Cardiac muscle cell (in vitro differentiated cells and primary cell): ENCODE measurements around the gene JUND. TPM values are rescaled to one million over a fixed set of nuclear protein-coding genes. Genes with fewer than 3 reads are reported as not detected.
A peak's percentile ranks its signal among the peaks of the same experiment; 100 is the strongest.

Experiments used
- DNase-seq, 2 donors: peaks; one replicate each; pipeline versions ENCODE4 v3.0.0 to v3.0.0-alpha.2; 2010 to 2017; ENCODE audit warnings: low read depth in 1 of 2, low spot score in 1 of 2
- H3K27ac ChIP-seq: fragments of 200-600 bp; sonication (generic); 2 replicates; pipeline ENCODE4 v1.5.1; 2016
- H3K27me3 ChIP-seq: fragments of 200-600 bp; sonication (generic); 2 replicates; pipeline ENCODE4 v1.6.0; 2016; ENCODE audit warnings: control low read depth
- H3K36me3 ChIP-seq: fragments of 200-600 bp; sonication (generic); 2 replicates; pipeline ENCODE4 v1.5.1; 2016; ENCODE audit warnings: control low read depth
- H3K4me1 ChIP-seq: fragments of 200-600 bp; sonication (generic); 2 replicates; pipeline ENCODE4 v1.8.1; 2017; ENCODE audit warnings: low read depth, mild to moderate bottlenecking, mixed run types
- H3K4me3 ChIP-seq: fragments of 200-600 bp; sonication (generic); 2 replicates; pipeline ENCODE4 v1.5.1; 2016; ENCODE audit warnings: mild to moderate bottlenecking
- H3K9me3 ChIP-seq: fragments of 200-600 bp; sonication (generic); 2 replicates; pipeline ENCODE4 v1.5.1; 2017; ENCODE audit warnings: low read depth, mild to moderate bottlenecking, control low read depth
- CTCF ChIP-seq: IDR thresholded peaks from 2 replicates; pipeline ENCODE4 v1.5.1; 2012; ENCODE audit warnings: low read depth, mild to moderate bottlenecking, low read length
- polyA plus RNA-seq: library from polyadenylated mRNA; unstranded; fragments of >200 nt; fragmentation: Nextera tagmentation; extraction: Ambion mirVana; gene quantifications from 2 replicates; pipeline ENCODE4 v1.2.1, GENCODE V29; 2016
- total RNA-seq: library from RNA; depleted of rRNA; stranded (reverse); fragments of >200 nt; gene quantifications from 2 replicates; pipeline ENCODE4 v1.2.3, GENCODE V29; 2016

JUND gene
- total and polyA plus RNA-seq, 2 experiments from 2014 or later: 265 to 430 TPM

- H3K4me1 ChIP-seq: peaks cover 26% of the 10 kb centered on the region
These were observed 25.5 kb upstream of the JUND start for GRCh38 chr19:18306888-18307260.

GRCh38 chr19:18306209-18306887, 24.9 kb upstream of the JUND start:
- Histone ChIP-seq H3K9me3 (no peaks in the 10 kb centered on the region), H3K27me3 (no peaks in the 10 kb centered on the region), H3K4me1 (peaks cover 21% of the 10 kb centered on the region), H3K27ac (peak overlapping the region; percentile 95), H3K36me3 (peaks cover 9% of the 10 kb centered on the region), H3K4me3 (no peak overlapping the region)
- no peak for DNase-seq
- TF ChIP-seq CTCF: no peak

More at GRCh38 chr19:18306888-18307260, 25.5 kb upstream of the JUND start:
- no peak for DNase-seq
- no peaks in the 10 kb centered on the region for H3K9me3 ChIP-seq
- TF ChIP-seq CTCF: no peak
- H3K27me3 ChIP-seq: no peaks in the 10 kb centered on the region
- no peak overlapping the region for H3K27ac ChIP-seq
- H3K36me3 ChIP-seq: peaks cover 9% of the 10 kb centered on the region
- no peak overlapping the region for H3K4me3 ChIP-seq

- H3K27ac ChIP-seq: peak overlapping the region; percentile 95
- peaks cover 8% of the 10 kb centered on the region for H3K36me3 ChIP-seq
- DNase-seq: peak; percentile 68 to 89
- peaks cover 21% of the 10 kb centered on the region for H3K4me1 ChIP-seq
- no peak for TF ChIP-seq CTCF
- no peaks in the 10 kb centered on the region for H3K9me3 ChIP-seq
- H3K4me3 ChIP-seq: no peak overlapping the region
- H3K27me3 ChIP-seq: no peaks in the 10 kb centered on the region
These were observed 23.3 kb upstream of the JUND start for GRCh38 chr19:18304458-18305310.

GRCh38 chr19:18304208-18304457, 22.7 kb upstream of the JUND start:
- no peak for DNase-seq
- peaks cover 3% of the 10 kb centered on the region for H3K36me3 ChIP-seq
- H3K9me3 ChIP-seq: no peaks in the 10 kb centered on the region
- no peak for TF ChIP-seq CTCF
- H3K27ac ChIP-seq: peak overlapping the region; percentile 95
- no peak overlapping the region for H3K4me3 ChIP-seq
- H3K27me3 ChIP-seq: no peaks in the 10 kb centered on the region
- peaks cover 21% of the 10 kb centered on the region for H3K4me1 ChIP-seq

- DNase-seq: no peak
- peak overlapping the region; percentile 53 for H3K27ac ChIP-seq
These were observed 20.3 kb upstream of the JUND start for GRCh38 chr19:18301718-18302111.

More at GRCh38 chr19:18301718-18302111, 20.3 kb upstream of the JUND start:
- Histone ChIP-seq H3K4me1 (peaks cover 21% of the 10 kb centered on the region), H3K9me3 (no peaks in the 10 kb centered on the region), H3K27me3 (no peaks in the 10 kb centered on the region), H3K4me3 (no peak overlapping the region), H3K36me3 (no peaks in the 10 kb centered on the region)
- no peak for TF ChIP-seq CTCF
